ENCODE data around the gene PIAS1. TPM values are rescaled to one million over a fixed set of nuclear protein-coding genes. Genes with fewer than 3 reads are reported as not detected.

PIAS1 gene
- total RNA-seq, 4 donors from 2014 or later = 26.2 to 68.4 (median 53.1) TPM

DNA sequence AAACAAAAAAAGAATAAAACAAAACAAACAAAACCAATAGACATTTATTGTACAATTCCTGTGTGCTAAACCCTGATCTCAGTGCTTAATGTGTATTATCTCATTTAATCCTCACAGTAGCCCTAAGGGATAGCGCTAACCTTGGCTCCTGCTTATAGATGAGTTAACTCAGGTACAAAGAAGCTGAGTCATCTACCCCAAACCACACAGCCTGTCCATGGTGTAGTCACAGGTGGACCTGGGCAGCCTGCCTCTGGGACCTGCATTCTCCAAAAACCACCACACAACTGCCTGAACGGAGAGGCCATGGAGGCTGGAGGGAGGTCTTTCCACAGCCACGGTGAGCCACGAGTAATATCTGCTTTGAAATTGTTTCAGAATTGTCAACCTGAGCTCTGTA lies 180.9 kb downstream of the PIAS1 start:
- H3K27ac ChIP-seq (replicated peaks in 1 of 4) = no peak overlapping the region
- peak; percentile 84 for DNase-seq (ENCODE audit: extremely low spot score)
- intact Hi-C loops (cut with DNase I) = no loop called here
- peaks cover 4 to 8% (median 5%) of the 10 kb centered on the region in 4 donors for H3K4me1 ChIP-seq
- H3K27me3 ChIP-seq = no peaks in the 10 kb centered on the region
- no peak for TF ChIP-seq CTCF (IDR thresholded peaks at IDR 0.05)
- 96% methylated on average over 4 of the region's 4 CpGs for WGBS
- no peak overlapping the region for H3K4me3 ChIP-seq
- H3K36me3 ChIP-seq = no peaks in the 10 kb centered on the region
- no peaks in the 10 kb centered on the region for H3K9me3 ChIP-seq

DNA sequence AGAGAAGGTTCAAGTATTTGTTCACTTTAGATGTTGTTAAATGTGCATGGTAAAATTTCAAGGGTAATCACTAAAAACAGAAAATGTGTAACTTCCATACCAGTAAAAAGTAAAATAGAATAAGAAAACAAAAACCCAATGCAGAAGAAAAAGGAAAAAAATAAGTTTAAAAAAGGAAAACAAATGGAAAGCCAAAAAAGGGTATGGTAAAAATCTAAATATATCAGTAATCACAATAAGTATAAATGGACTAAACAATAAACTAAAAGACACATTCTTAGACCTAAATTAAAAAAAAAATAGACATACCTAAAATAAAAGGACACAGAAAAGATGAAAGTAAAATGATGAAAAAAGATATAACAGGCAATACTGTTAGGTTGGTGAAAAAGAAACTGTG lies 184.9 kb downstream of the PIAS1 start:
- Histone ChIP-seq H3K27ac (replicated peaks in 1 of 4) (no peak overlapping the region), H3K4me3 (no peak overlapping the region), H3K9me3 (peaks cover 0 to 8% (median 2%) of the 10 kb centered on the region in 4 donors), H3K36me3 (no peaks in the 10 kb centered on the region), H3K27me3 (no peaks in the 10 kb centered on the region), H3K4me1 (no peaks in the 10 kb centered on the region)
- TF ChIP-seq POLR2AphosphoS5 (IDR thresholded peaks at IDR 0.05) (no peak), CTCF (IDR thresholded peaks at IDR 0.05) (no peak), POLR2A (IDR thresholded peaks at IDR 0.05; ENCODE audit: low read depth) (no peak), EP300 (IDR thresholded peaks at IDR 0.05) (no peak)
- intact Hi-C loops (cut with DNase I) = no loop called here
- DNase-seq (ENCODE audit: extremely low spot score) = no peak

DNA sequence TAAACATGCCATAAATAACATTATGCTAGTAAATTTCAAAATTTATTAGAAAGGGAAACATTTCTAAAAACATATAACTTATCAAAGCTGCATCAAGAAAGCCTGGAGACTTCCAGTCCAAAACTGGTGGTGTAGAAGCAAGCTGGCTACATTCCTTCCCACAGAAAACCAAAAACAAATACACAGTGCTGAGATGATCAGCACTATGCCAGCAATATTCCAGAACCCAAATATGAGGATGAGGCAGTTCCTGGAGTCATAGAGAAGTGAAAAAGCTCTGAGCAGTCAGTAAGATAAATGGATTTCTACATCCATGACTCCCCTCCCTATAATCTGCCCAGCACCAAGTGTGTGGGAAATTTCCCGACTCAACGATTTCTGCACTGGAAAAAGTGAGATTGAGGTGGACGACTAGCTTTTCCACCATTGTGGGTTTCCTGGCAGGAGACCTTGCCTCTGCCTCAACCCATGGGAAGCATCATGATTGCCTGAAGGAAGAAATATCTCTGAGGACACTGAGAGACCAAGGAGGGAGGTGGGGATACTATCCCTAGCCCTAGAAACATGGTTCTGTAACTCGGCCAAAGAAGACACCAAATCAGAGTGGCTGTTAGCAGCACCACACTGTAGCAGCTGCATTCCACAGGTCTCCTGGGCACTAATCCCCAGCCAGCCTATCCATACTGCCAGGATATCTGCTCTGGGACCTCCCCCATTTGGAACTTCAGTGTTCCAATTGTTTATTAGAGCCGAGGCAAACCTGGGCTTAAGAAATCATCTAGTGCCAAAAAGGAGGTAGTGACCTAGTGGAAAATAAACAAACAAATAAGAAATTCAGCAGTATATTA lies 187.2 kb downstream of the PIAS1 start:
- Histone ChIP-seq H3K4me1 (no peaks in the 10 kb centered on the region), H3K27me3 (no peaks in the 10 kb centered on the region), H3K36me3 (no peaks in the 10 kb centered on the region), H3K4me3 (no peak overlapping the region), H3K27ac (replicated peaks in 1 of 4) (no peak overlapping the region), H3K9me3 (peaks cover 0 to 15% (median 6%) of the 10 kb centered on the region in 4 donors)
- no peak for DNase-seq (ENCODE audit: extremely low spot score)
- 72% methylated on average over 5 of the region's 5 CpGs for WGBS
- TF ChIP-seq POLR2A (IDR thresholded peaks at IDR 0.05; ENCODE audit: low read depth) (no peak), EP300 (IDR thresholded peaks at IDR 0.05) (no peak)
- intact Hi-C loops (cut with DNase I) = no loop called here

Other genes starting within 250 kb of the PIAS1 start
- gene SKOR1, start 228.8 kb upstream of the PIAS1 start, total RNA-seq = 1 to 10 TPM in 1 of 4 donors, under 1 TPM in 3; 0.58 to 1.2 (median 0.84) TPM
- not detected for gene RNU6-1, start 214.3 kb upstream of the PIAS1 start, total RNA-seq
- 10 to 100 TPM; 14.2 to 45.8 (median 32.1) TPM for gene CALML4, start 151.0 kb downstream of the PIAS1 start, total RNA-seq
- gene CLN6, start 175.4 kb downstream of the PIAS1 start, total RNA-seq = 10 to 100 TPM; 13.4 to 18.2 (median 16.1) TPM
- gene FEM1B, start 223.4 kb downstream of the PIAS1 start, total RNA-seq = 10 to 100 TPM; 53.1 to 71.5 (median 56.5) TPM